Stimulated activated CD8-positive, alpha-beta memory T cell treated with anti-CD3 and anti-CD28 coated beads, Interleukin-15, amount 100 ng/mL, for 1 hour (primary cell): ENCODE results near the gene SMG5.

Experiments used
- DNase-seq: peaks from one replicate; pipeline ENCODE4 v3.0.0-alpha.2; 2020; ENCODE audit warnings: low read depth

SMG5 gene

DNA sequence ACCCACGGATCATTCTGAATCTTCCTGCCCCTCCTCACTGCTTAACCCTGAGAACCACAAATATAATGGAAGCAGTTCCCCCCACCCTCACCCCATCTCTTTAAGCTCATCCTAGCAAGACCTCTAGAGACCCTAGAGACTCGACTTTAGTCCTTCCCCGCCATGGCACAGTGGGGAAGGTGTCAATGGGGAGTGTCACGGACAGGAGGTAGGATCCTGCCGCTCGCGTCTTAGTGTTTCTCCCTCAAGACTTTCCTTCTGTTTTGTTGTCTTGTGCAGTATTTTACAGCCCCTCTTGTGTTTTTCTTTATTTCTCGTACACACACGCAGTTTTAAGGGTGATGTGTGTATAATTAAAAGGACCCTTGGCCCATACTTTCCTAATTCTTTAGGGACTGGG, 70.5 kb downstream of the SMG5 start:
- no peak for DNase-seq

DNA sequence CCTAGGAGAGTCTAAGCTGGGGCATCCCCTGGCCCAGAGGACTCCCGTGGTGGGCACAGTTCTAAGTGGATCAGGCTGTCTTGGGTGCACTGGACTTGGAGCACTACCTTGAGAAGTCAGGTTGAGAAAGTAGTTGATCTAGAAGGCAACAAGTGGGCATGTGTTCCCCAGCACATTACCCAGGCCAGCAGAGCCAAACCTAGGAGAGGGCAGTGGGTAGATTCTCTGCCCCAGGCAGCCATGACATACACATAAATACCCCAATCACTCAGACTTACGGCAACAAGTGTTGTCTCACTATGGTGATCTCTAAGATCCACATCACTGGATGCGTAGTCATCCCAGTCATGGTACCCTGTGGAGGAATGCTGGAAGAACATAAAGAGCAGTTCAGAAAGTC, 71.4 kb downstream of the SMG5 start:
- DNase-seq, result no peak

DNA sequence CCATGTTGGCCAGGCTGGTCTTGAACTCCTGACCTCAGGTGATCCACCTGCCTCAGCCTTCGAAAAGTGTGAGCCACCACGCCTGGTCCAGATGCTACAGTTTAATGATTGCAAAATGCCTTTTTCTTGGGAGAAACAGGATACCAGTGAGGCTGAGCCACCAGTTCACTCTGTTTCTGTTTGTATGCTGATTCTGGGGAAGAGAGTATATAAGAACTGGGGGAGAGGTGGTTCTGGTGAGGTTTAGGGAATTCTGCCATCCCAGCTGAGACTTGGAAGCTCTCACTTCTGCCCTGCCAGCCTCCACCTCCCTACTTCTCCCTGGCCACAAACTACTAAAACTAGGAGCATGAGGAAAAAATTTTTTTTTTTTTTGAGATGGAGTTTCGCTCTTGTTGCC, 77.9 kb downstream of the SMG5 start:
- DNase-seq, result no peak

DNA sequence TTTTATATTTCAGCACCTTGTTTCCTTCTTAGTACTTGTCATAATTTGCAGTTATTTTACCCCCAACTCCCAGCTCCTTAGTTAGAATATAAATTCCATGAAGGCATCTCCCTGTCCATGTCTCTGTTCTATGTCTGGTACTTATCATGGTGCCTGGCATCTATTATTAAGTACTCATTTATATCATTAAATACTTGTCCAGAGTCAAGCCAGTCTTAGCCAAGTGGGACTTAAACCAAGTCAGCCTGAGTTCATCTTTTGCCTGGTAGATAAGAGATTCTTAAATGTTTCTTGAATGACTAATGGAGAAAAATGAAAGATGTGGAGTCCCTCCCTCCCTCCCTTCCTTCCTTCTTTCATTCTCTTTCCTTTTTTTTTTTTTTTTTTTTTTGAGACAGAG, 79.3 kb downstream of the SMG5 start:
- DNase-seq, result no peak

DNA sequence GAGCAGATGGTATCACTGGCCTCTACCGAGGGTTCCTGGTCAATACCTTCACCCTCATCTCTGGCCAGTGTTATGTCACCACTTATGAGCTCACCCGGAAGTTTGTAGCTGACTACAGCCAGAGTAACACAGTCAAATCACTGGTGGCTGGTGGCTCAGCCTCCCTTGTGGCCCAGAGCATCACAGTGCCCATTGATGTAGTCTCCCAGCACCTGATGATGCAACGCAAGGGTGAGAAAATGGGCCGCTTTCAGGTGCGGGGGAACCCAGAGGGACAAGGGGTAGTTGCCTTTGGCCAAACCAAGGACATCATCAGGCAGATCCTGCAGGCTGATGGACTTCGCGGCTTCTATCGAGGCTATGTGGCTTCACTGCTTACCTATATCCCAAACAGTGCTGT, 82.6 kb downstream of the SMG5 start:
- no peak for DNase-seq
